ENCODE data around the gene DSCAML1.

The DSCAML1 gene

GRCh38 chr11:117830674-117831351, 33.8 kb upstream of the DSCAML1 start:
- no peak for DNase-seq (ENCODE audit: low read depth)
- no peak for TF ChIP-seq CTCF (IDR thresholded peaks at IDR 0.05; ENCODE audit: control insufficient read depth, insufficient read depth, low read depth, low read length, missing control alignments)
- H3K4me3 ChIP-seq (ENCODE audit: control insufficient read depth, low read depth, low read length) = no peak overlapping the region

DNA sequence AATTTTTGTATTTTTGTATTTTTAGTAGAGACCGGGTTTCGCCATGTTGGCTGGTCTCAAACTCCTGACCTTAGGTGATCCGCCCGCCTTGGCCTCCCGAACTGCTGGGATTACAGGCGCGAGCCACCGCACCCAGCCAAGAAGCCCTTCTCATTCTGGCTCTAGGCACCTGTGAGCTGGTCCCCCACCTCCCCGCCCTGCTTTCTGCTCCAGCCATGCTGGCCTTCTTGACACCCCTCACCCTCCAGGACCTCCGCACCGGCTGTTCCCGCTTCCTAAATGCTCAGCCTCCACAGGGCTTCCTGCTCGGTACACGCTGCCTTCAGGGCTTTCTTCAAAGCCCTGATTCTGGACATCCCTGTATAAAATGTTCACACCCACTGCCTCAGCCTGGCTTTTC, 33.1 kb upstream of the DSCAML1 start:
- no peak for DNase-seq (ENCODE audit: low read depth)
- TF ChIP-seq CTCF (IDR thresholded peaks at IDR 0.05; ENCODE audit: control insufficient read depth, insufficient read depth, low read depth, low read length, missing control alignments) = no peak
- H3K4me3 ChIP-seq (ENCODE audit: control insufficient read depth, low read depth, low read length) = no peak overlapping the region

- H3K4me3 ChIP-seq (ENCODE audit: control insufficient read depth, low read depth, low read length) = no peak overlapping the region
- DNase-seq (ENCODE audit: low read depth) = no peak
- no peak for TF ChIP-seq CTCF (IDR thresholded peaks at IDR 0.05; ENCODE audit: control insufficient read depth, insufficient read depth, low read depth, low read length, missing control alignments)
Observed at GRCh38 chr11:117829369-117829725, 32.3 kb upstream of the DSCAML1 start.

DNA sequence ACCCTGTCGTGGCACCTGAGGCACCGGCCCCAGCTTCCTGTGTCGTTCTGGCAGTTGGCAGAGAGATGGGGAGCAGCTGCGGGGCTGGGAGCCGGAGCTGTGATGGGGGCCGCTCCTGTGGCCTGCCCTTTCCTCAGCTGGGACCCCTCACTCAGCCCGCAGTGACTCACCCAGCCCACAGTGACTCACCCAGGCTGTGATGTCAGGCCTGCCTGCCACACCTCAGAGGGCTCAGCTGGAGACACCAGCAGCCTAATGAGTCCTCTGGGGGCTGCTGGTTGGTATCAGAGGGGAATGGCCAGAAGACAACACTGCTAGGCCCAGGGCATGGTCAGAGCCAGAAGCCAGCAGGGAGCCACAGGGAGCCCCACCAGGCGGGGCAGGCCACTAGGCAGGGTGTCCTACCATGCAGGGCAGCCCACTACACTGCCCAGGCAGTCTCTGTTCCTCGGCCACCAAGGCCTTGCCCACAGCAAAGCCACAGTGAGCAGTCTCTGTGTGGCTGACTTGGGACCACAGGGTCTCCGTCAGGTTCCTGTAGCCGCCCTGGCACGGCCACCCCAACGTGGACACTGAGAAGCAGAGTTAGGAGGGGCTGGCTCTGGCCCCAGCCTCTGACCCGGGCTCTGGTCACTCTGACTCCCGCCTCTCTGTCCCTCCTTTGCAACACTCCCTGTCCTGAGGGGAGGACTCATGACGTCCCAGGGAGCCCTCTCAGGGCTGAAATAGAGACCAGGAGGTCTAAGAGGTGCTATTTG, 31.8 kb upstream of the DSCAML1 start:
- TF ChIP-seq CTCF (IDR thresholded peaks at IDR 0.05; ENCODE audit: control insufficient read depth, insufficient read depth, low read depth, low read length, missing control alignments) = no peak
- DNase-seq (ENCODE audit: low read depth) = no peak
- no peak overlapping the region for H3K4me3 ChIP-seq (ENCODE audit: control insufficient read depth, low read depth, low read length)

- no peak overlapping the region for H3K4me3 ChIP-seq (ENCODE audit: control insufficient read depth, low read depth, low read length)
- no peak for TF ChIP-seq CTCF (IDR thresholded peaks at IDR 0.05; ENCODE audit: control insufficient read depth, insufficient read depth, low read depth, low read length, missing control alignments)
- DNase-seq (ENCODE audit: low read depth) = no peak
Observed at GRCh38 chr11:117827521-117828511, 30.8 kb upstream of the DSCAML1 start.

GRCh38 chr11:117826832-117827231, 29.8 kb upstream of the DSCAML1 start:
- no peak overlapping the region for H3K4me3 ChIP-seq (ENCODE audit: control insufficient read depth, low read depth, low read length)
- DNase-seq (ENCODE audit: low read depth) = no peak
- no peak for TF ChIP-seq CTCF (IDR thresholded peaks at IDR 0.05; ENCODE audit: control insufficient read depth, insufficient read depth, low read depth, low read length, missing control alignments)

All from AG09309 (cell line).